GM12873 (cell line): ENCODE results near the gene TNS3.

Experiments used
- TF ChIP-seq, protein P1 (sequence below): IDR thresholded peaks from 2 replicates; pipeline ENCODE4 v1.5.1; 2012; ENCODE audit warnings: low read depth, mild to moderate bottlenecking, moderate library complexity, low read length, control low read depth; ENCODE audit not compliant: insufficient read depth; ENCODE audit errors: missing control alignments

TNS3 gene

DNA sequence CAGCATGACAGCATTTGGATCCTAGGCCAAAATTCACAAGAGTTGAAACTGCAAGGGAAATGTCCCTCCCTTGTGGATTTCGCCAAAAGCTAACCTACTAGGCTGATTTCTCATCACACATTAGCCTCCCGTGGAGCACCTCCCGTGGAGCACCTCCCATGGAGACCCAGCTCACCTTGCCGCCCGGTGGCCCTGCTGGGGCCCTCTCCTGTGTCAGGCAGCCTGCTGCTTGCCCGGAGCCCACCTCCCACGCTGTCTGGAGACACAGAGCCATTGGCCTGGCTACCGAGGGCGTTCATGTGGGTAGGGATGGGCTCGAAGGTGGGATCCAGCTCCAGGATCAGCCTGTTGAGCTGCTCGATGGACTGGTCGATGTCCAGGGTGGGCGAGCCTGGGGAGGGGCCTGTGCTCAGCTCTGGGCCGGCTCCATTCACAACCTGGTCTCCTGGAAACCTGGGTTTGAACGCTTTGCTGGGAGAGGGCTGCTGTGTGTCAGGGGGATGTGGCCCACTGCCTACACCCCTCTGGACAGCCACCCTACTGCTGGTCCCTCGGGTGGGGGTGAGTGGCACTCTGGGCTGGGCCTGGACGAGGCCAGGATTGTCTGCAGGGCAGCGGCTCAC is 213.6 kb downstream of the TNS3 start:
- TF ChIP-seq, protein P1, sequence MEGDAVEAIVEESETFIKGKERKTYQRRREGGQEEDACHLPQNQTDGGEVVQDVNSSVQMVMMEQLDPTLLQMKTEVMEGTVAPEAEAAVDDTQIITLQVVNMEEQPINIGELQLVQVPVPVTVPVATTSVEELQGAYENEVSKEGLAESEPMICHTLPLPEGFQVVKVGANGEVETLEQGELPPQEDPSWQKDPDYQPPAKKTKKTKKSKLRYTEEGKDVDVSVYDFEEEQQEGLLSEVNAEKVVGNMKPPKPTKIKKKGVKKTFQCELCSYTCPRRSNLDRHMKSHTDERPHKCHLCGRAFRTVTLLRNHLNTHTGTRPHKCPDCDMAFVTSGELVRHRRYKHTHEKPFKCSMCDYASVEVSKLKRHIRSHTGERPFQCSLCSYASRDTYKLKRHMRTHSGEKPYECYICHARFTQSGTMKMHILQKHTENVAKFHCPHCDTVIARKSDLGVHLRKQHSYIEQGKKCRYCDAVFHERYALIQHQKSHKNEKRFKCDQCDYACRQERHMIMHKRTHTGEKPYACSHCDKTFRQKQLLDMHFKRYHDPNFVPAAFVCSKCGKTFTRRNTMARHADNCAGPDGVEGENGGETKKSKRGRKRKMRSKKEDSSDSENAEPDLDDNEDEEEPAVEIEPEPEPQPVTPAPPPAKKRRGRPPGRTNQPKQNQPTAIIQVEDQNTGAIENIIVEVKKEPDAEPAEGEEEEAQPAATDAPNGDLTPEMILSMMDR = no peak

- TF ChIP-seq, protein P1 = no peak
These were observed 214.5 kb downstream of the TNS3 start for GRCh38 chr7:47367369-47367768.

- TF ChIP-seq, protein P1 = no peak
These were observed 215.0 kb downstream of the TNS3 start for GRCh38 chr7:47366960-47367359.

- TF ChIP-seq, protein P1 = no peak
These were observed 215.7 kb downstream of the TNS3 start for GRCh38 chr7:47366211-47366610.

DNA sequence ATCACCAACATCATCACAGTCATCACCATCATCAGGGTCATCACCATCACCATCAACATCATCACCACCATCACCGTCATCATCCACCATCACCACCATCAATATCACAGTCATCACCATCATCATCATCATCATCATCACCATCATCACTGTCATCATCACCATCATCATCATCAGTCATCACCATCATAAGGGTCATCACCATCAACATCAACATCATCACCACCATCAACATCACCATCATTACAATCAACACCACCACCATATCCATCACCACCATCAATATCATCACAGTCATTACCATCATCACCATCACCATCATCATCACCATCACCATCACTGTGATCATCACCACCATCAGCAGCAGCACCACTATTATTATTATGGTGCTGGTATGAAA is 218.9 kb downstream of the TNS3 start:
- TF ChIP-seq, protein P1 = no peak

DNA sequence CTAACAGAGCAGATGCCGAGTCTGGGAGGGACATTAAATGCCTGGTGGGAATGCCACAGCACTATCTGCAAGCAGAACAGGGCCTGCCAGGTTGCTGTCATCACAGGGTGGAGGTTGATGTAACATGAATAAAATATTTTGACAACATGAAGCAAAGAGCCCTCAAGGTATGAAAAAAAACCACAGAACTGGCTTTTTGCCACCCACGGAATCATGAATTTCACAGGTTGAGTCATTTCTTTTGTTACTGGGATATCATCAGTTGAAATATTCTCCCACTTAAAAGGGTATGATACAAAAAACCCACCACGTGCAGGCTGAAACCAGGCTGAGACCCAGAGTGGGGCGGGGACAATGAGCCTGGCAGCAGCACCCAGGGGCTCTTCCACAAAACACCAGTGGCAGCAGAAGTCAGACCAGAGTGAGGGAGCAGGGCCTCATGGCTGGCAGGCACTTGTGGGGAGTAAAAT is 220.1 kb downstream of the TNS3 start:
- TF ChIP-seq, protein P1 = no peak

DNA sequence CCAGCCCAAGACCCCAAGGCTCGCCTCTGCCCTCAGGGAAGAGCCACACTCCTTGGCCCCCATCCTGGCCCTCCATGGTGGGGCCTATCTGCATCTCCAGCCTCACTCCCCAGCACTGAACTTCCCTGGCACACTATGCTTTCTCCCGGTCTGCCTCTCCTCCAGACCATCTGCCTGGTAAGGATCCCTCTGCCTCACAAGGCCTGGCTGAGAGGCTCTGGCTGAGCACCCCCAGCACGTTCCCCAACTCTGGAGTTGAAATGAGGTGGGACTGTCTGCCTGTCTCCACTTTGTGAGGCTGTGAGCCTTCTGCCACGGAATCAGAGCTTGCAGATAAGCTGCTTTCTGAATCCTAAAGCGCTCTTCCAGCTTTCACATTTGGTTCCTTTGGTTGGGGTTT is 220.7 kb downstream of the TNS3 start:
- TF ChIP-seq, protein P1 = no peak
